HepG2 (cell line): ENCODE results near the gene IQGAP2. TPM values are rescaled to one million over a fixed set of nuclear protein-coding genes. Genes with fewer than 3 reads are reported as not detected.

Experiments
- GATAD2A ChIP-seq: IDR thresholded peaks from 2 replicates; pipeline ENCODE4 v1.6.1; 2016
- HNF4G ChIP-seq, 2 experiments: sonication (generic) in 1 of 2; formaldehyde crosslinking in 1 of 2; IDR thresholded peaks; 2 replicates each; pipeline versions ENCODE4 v1.4.0 to v1.6.1; 2011 to 2020; ENCODE audit warnings: borderline replicate concordance in 2 of 2, low read depth in 2 of 2, mild to moderate bottlenecking in 2 of 2, low read length in 1 of 2, missing genetic modification reagents in 1 of 2, moderate library complexity in 1 of 2
- IKZF5 ChIP-seq: IDR thresholded peaks from 2 replicates; pipeline ENCODE4 v1.6.1; 2018; ENCODE audit warnings: missing genetic modification reagents, mild to moderate bottlenecking, missing compliant biosample characterization
- LBX2 ChIP-seq: sonication (generic); formaldehyde crosslinking; IDR thresholded peaks from 2 replicates; pipeline ENCODE4 v1.5.0; 2020; ENCODE audit warnings: missing genetic modification reagents, mild to moderate bottlenecking, borderline replicate concordance
- LRRFIP1 ChIP-seq: sonication (generic); formaldehyde crosslinking; conservative IDR thresholded peaks from 2 replicates; pipeline ENCODE4 v1.4.0; 2020; ENCODE audit warnings: missing genetic modification reagents
- MYPOP ChIP-seq: sonication (generic); formaldehyde crosslinking; IDR thresholded peaks from 2 replicates; pipeline ENCODE4 v1.8.1; 2023; ENCODE audit warnings: mild to moderate bottlenecking, moderate library complexity, missing genetic modification reagents
- NR0B2 ChIP-seq: sonication (generic); formaldehyde crosslinking; IDR thresholded peaks from 2 replicates; pipeline ENCODE4 v1.4.0; 2020; ENCODE audit warnings: mild to moderate bottlenecking, missing genetic modification reagents
- RARG ChIP-seq: sonication (generic); formaldehyde crosslinking; IDR thresholded peaks from 2 replicates; pipeline ENCODE4 v1.4.0; 2020; ENCODE audit warnings: low read depth, mild to moderate bottlenecking, missing genetic modification reagents
- SALL2 ChIP-seq: sonication (generic); formaldehyde crosslinking; IDR thresholded peaks from 2 replicates; pipeline ENCODE4 v1.8.1; 2023; ENCODE audit warnings: mild to moderate bottlenecking, missing genetic modification reagents, inconsistent platforms
- TOPORS ChIP-seq: sonication (generic); formaldehyde crosslinking; IDR thresholded peaks from 2 replicates; pipeline ENCODE4 v1.8.0; 2023; ENCODE audit warnings: mild to moderate bottlenecking, missing genetic modification reagents
- XRCC5 ChIP-seq: fragments of 200-400 bp; formaldehyde crosslinking; optimal IDR thresholded peaks from 2 replicates; pipeline ENCODE3; 2017; ENCODE audit warnings: mild to moderate bottlenecking, low read length
- ZBTB1 ChIP-seq: sonication (generic); formaldehyde crosslinking; IDR thresholded peaks from 2 replicates; pipeline ENCODE4 v1.4.0; 2020; ENCODE audit warnings: missing genetic modification reagents, borderline replicate concordance
- ZFP37 ChIP-seq: sonication (generic); formaldehyde crosslinking; IDR thresholded peaks from 2 replicates; pipeline ENCODE4 v1.4.0; 2020; ENCODE audit warnings: missing genetic modification reagents, borderline replicate concordance
- ZNF337 ChIP-seq: sonication (generic); formaldehyde crosslinking; IDR thresholded peaks from 2 replicates; pipeline ENCODE4 v1.5.1; 2020; ENCODE audit warnings: missing genetic modification reagents, low read depth, mild to moderate bottlenecking, borderline replicate concordance
- ZNF503 ChIP-seq: sonication (generic); formaldehyde crosslinking; IDR thresholded peaks from 2 replicates; pipeline ENCODE4 v1.4.0; 2020; ENCODE audit warnings: missing genetic modification reagents
- ZNF781 ChIP-seq: sonication (generic); formaldehyde crosslinking; IDR thresholded peaks from 2 replicates; pipeline ENCODE4 v1.5.1; 2020; ENCODE audit warnings: borderline replicate concordance, mild to moderate bottlenecking, missing genetic modification reagents; ENCODE audit errors: not compliant biosample characterization
- ZNF891 ChIP-seq: sonication (generic); formaldehyde crosslinking; IDR thresholded peaks from 2 replicates; pipeline ENCODE4 v1.5.0; 2020; ENCODE audit warnings: mild to moderate bottlenecking, missing genetic modification reagents
- ZSCAN21 ChIP-seq: sonication (generic); formaldehyde crosslinking; IDR thresholded peaks from 2 replicates; pipeline ENCODE4 v1.8.0; 2022; ENCODE audit warnings: mild to moderate bottlenecking, missing genetic modification reagents, moderate library complexity, borderline replicate concordance
- ZSCAN9 ChIP-seq: IDR thresholded peaks from 2 replicates; pipeline ENCODE4 v1.6.1; 2016; ENCODE audit warnings: borderline replicate concordance
- polyA plus RNA-seq, 8 experiments: library from polyadenylated mRNA; depleted of rRNA in 3 of 8; stranded (reverse) in 7 of 8; unstranded in 1 of 8; fragments of >200 nt; fragmentation: Illumina TruSeq in 4 of 8; extraction: Trizol in 4 of 8; gene quantifications; 2 replicates each; pipeline versions ENCODE4 v1.2.1 to v1.2.3, GENCODE V29; 2011 to 2016; ENCODE audit warnings: low read depth in 4 of 8, missing spikeins in 1 of 8, mixed read lengths in 1 of 8; ENCODE audit not compliant: insufficient read depth in 1 of 8
- total RNA-seq, 5 experiments: library from RNA; depleted of rRNA; stranded (reverse); fragments of >200 nt; fragmentation: Illumina TruSeq; extraction: Trizol; gene quantifications; 2 replicates each; pipeline ENCODE4 v1.2.3, GENCODE V29; 2016; ENCODE audit warnings: low read depth in 1 of 5

IQGAP2 gene
- total and polyA plus RNA-seq, 2 of the 13 experiments (the other 11 are each of a cell fraction or from before 2014, with no cell fraction given), result 35.2 to 83.3 TPM

GRCh38 chr5:76755779-76756637 is 352.9 kb downstream of the IQGAP2 start (continued):
- TF ChIP-seq NR0B2 (CRISPR knock-in tag), result no peak
- TF ChIP-seq RARG (CRISPR knock-in tag), result no peak
- no peak for TF ChIP-seq ZFP37
- TF ChIP-seq ZBTB1 (CRISPR knock-in tag), result no peak
- no peak; the same call in 1 of the 2 replicates for TF ChIP-seq HNF4G (IDR thresholded peaks at IDR 0.05; ENCODE audit: borderline replicate concordance, low read depth, low read length)
- TF ChIP-seq HNF4G (CRISPR knock-in tag; IDR thresholded peaks at IDR 0.05; ENCODE audit: borderline replicate concordance, low read depth), result no peak
- no peak for TF ChIP-seq IKZF5 (CRISPR knock-in tag)
- no peak for TF ChIP-seq LBX2 (CRISPR knock-in tag)
- TF ChIP-seq SALL2, result no peak
- no peak; the same call in 1 of the 2 replicates for TF ChIP-seq MYPOP (CRISPR knock-in tag)
- TF ChIP-seq ZNF337, result peak; percentile 51; the same call in 1 of the 2 replicates
- no peak for TF ChIP-seq LRRFIP1 (CRISPR knock-in tag)
- no peak for TF ChIP-seq ZNF503 (CRISPR knock-in tag)
- TF ChIP-seq ZNF781, result no peak
- TF ChIP-seq GATAD2A (CRISPR knock-in tag), result no peak
- TF ChIP-seq TOPORS, result no peak
- TF ChIP-seq ZSCAN21 (CRISPR knock-in tag), result no peak
- TF ChIP-seq ZNF891 (CRISPR knock-in tag), result no peak
- TF ChIP-seq XRCC5, result no peak
- no peak for TF ChIP-seq ZSCAN9 (CRISPR knock-in tag)
